ENCODE data around the gene LNPEP. TPM values are rescaled to one million over a fixed set of nuclear protein-coding genes. Genes with fewer than 3 reads are reported as not detected.

LNPEP gene
- total and polyA plus RNA-seq, 10 of the 15 experiments (the other 5 are each of a cell fraction or from before 2014, with no cell fraction given): 5.6 to 54.9 (median 25.0) TPM

GRCh38 chr5:96896276-96896675 lies 39.6 kb upstream of the LNPEP start:
- 2% methylated on average over 4 of the region's 4 CpGs for WGBS (ENCODE audit: insufficient coverage, insufficient replicate concordance, low lambda C conversion rate, missing lambda C conversion rate)
- CTCF ChIA-PET: interaction anchor here (0.6 to 10.7 kb wide), 24 partner anchors 9 to 147 kb away, joined by 3 to 167 read pairs (median 5); partner anchors contain the start of gene ERAP2
- Histone ChIP-seq H2AFZ (ENCODE audit: control insufficient read depth, low read depth, low read length) (peak overlapping the region; percentile 42; the same call in 1 of the 2 replicates), H3K9me3 (replicated peaks; ENCODE audit: control insufficient read depth, insufficient read depth, low read length) (no peaks in the 10 kb centered on the region), H4K20me1 (ENCODE audit: control insufficient read depth, insufficient read depth) (no peaks in the 10 kb centered on the region), H3K4me1 (ENCODE audit: control insufficient read depth, insufficient read depth, low read length) (peaks cover 10% of the 10 kb centered on the region; the same call in 1 of the 2 replicates), H3K9ac (ENCODE audit: control insufficient read depth, insufficient read depth, low read length) (no peak overlapping the region), H3K4me2 (ENCODE audit: control insufficient read depth, insufficient read depth) (peak overlapping the region; percentile 48; the same call in 1 of the 2 replicates), H3K79me2 (ENCODE audit: control insufficient read depth, insufficient read depth, low read length) (no peaks in the 10 kb centered on the region), H3K27ac (ENCODE audit: control insufficient read depth, insufficient read depth) (peak overlapping the region; percentile 68), H3K27me3 (replicated peaks in 1 of 2; ENCODE audit: control insufficient read depth in 2 of 2, insufficient read depth in 2 of 2, low read length in 1 of 2) (no peaks in the 10 kb centered on the region), H3K36me3 (ENCODE audit: control insufficient read depth in 2 of 2, insufficient read depth in 2 of 2, low read length in 1 of 2) (peaks cover 4 to 27% of the 10 kb centered on the region in 2 experiments), H3K4me3 (0 out of 2 replicates have a peak overlapping the region, but pooled peaks have one; percentile 24)
- FAIRE-seq (no peak), ATAC-seq (peak; percentile 81), DNase-seq (ENCODE audit: low read depth, low spot score) (no peak)
- in situ Hi-C loops (cut with MboI) (no loop called here), intact Hi-C loops (cut with micrococcal nuclease; ENCODE audit: unreplicated experiment) (loop anchor here (1.0 to 2.0 kb wide), 3 partner anchors 10 to 39 kb away; no protein-coding TSS in a partner anchor)
- RAD21 ChIA-PET (ENCODE audit: unreplicated experiment): interaction anchor here (0.6 to 6.8 kb wide), 32 partner anchors 8 to 265 kb away, joined by 3 to 134 read pairs (median 6); partner anchors contain the start of genes ERAP1, ERAP2, LIX1 and LNPEP
- BruUV-seq (replicated peaks): no TSS peak
- SMC1A ChIA-PET (ENCODE audit: uncharacterized antibody, unreplicated experiment): interaction anchor here (0.7 to 8.5 kb wide), 39 partner anchors 8 to 265 kb away, joined by 3 to 140 read pairs (median 6); partner anchors contain the start of genes ERAP1, ERAP2, LIX1 and LNPEP
- POLR2A ChIA-PET: interaction anchor here (0.5 to 2.4 kb wide), 12 partner anchors 13 to 456 kb away, joined by 3 to 31 read pairs (median 6); partner anchors contain the start of gene ERAP2
- peak; percentile 84 for TF ChIP-seq RAD51 (IDR thresholded peaks at IDR 0.05)
- TF ChIP-seq ZNF622 (IDR thresholded peaks at IDR 0.05): no peak
- TF ChIP-seq EP300 (IDR thresholded peaks at IDR 0.05; ENCODE audit: borderline replicate concordance in 1 of 2, control insufficient read depth in 1 of 2, low read depth in 2 of 2, low read length in 2 of 2): 0 out of 4 replicates have a peak, but pooled peaks of 1 of the 2 experiments have one; percentile 12
- TF ChIP-seq ZNF24 (IDR thresholded peaks at IDR 0.05): peak; percentile 36; the same call in 1 of the 2 replicates
- TF ChIP-seq CREM (IDR thresholded peaks at IDR 0.05; ENCODE audit: low read depth): 0 out of 2 replicates have a peak, but pooled peaks have one; percentile 10
- 0 out of 2 replicates have a peak, but pooled peaks have one; percentile 52 for TF ChIP-seq JUNB (IDR thresholded peaks at IDR 0.05)
- no peak for TF ChIP-seq NR2C2 (IDR thresholded peaks at IDR 0.05; ENCODE audit: borderline replicate concordance, control insufficient read depth, insufficient read length, low read depth)
- 0 out of 2 replicates have a peak, but pooled peaks have one; percentile 2 for TF ChIP-seq IKZF1 (conservative IDR thresholded peaks at IDR 0.05)
- TF ChIP-seq, protein P1, sequence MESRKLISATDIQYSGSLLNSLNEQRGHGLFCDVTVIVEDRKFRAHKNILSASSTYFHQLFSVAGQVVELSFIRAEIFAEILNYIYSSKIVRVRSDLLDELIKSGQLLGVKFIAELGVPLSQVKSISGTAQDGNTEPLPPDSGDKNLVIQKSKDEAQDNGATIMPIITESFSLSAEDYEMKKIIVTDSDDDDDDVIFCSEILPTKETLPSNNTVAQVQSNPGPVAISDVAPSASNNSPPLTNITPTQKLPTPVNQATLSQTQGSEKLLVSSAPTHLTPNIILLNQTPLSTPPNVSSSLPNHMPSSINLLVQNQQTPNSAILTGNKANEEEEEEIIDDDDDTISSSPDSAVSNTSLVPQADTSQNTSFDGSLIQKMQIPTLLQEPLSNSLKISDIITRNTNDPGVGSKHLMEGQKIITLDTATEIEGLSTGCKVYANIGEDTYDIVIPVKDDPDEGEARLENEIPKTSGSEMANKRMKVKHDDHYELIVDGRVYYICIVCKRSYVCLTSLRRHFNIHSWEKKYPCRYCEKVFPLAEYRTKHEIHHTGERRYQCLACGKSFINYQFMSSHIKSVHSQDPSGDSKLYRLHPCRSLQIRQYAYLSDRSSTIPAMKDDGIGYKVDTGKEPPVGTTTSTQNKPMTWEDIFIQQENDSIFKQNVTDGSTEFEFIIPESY (IDR thresholded peaks at IDR 0.05): no peak
- TF ChIP-seq ETV6 (conservative IDR thresholded peaks at IDR 0.05 in 1 of 2, IDR thresholded peaks at IDR 0.05 in 1 of 2; ENCODE audit: borderline replicate concordance in 1 of 2, low read depth in 1 of 2): peak in 1 of 2 experiments; percentile 55; a peak in 1 of 4 replicates
- peak; percentile 42; the same call in 1 of the 2 replicates for TF ChIP-seq CREB1 (IDR thresholded peaks at IDR 0.05; ENCODE audit: low read depth)
- no peak for TF ChIP-seq BCL11A (IDR thresholded peaks at IDR 0.05; ENCODE audit: low read depth, low read length)
- TF ChIP-seq ZBTB40 (IDR thresholded peaks at IDR 0.05; ENCODE audit: borderline replicate concordance): peak; percentile 34; the same call in 1 of the 2 replicates
- 0 out of 2 replicates have a peak, but pooled peaks have one; percentile 11 for TF ChIP-seq TCF7 (IDR thresholded peaks at IDR 0.05; ENCODE audit: borderline replicate concordance)
- peak; percentile 14; the same call in 1 of the 2 replicates for TF ChIP-seq ATF2 (IDR thresholded peaks at IDR 0.05; ENCODE audit: low read length)

Measured in GM12878 (cell line).